ACHN (cell line): ENCODE results near the gene ATAD3A.
A peak's percentile ranks its signal among the peaks of the same experiment; 100 is the strongest.
"Not testable (repeated sequence)": the region's sequence is repeated elsewhere in the genome, so short reads cannot be mapped to it uniquely, and the experiment has no call there.

Experiments
- DNase-seq: peaks from one replicate; pipeline ENCODE4 v3.0.0-alpha.2; 2015
- in situ Hi-C: cut with HindIII; loops from 2 replicates; pipeline ENCODE4 v1.10.0; 2017; ENCODE audit warnings: low sequenced_read_pairs, low pct_ligation_motif_present, low pct_unique_long_range_greater_than_20kb

ATAD3A gene

DNA sequence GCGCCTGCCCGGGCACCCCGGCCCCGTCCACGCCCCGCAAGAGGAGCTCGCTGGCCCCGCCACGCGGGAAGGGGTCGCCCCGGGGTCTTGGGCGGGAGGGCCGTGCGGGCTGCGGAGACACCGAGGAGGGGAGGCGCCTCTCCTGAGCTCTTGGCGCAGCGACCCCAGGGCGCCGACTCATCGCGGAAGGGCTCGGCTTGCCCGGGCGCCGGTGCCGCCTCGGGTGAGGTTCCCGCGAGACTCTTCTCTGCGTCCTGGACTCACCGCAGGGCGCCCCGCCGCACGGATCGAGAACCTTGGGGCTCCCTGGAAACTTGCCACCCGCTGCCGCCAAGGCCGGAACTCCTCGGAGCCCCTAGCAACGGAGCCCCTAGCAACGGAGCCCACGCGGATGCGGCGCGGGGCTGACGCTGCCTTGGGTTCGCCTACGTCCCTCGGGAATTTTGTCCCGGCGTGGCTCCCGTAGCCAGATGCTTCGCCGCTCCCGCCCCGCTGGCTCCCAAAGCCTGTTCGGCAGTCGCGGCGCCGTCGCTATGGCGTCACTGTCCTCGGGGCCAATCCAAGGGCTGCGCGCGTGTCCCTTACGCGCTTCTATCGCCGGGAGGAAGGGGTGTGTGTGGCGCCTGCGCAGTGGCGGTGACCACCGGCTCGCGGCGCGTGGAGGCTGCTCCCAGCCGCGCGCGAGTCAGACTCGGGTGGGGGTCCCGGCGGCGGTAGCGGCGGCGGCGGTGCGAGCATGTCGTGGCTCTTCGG lies at the start of gene ATAD3A:
Gene ATAD3A (plus strand): TSS at position 630 of the 753 bp plus-strand sequence. CDS start 107 bp downstream, at position 737.
- in situ Hi-C loops, result no loop called here
- peak; percentile 95 for DNase-seq

DNA sequence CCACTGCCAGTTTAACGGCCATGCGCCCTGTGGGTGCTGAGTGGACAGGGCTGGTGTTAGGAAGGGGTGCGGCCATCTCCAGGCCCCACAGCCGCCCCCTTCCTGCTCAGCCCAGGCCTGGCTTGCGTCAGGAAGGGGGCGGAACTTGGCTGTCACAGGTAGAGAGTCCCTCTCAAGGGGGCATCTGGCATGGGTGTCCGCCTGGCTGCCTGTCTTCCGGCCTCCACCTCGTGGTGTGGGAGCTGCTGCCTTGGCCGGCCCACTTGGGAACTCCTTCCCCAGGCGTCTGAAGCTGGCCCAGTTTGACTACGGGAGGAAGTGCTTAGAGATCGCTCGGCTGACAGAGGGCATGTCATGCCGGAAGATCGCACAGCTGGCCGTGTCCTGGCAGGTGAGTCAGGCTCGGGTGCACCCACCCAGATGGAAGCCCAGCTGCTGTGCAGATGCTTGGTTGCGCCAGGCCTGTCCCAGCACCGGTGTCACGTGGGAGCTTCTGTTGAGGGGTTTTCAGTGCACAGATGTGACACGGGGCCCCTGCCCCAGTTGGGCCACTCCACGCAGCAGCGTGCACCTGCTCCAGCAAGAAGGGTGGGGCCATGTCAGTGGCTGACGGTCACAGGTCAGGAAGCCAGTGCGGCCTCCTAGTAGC lies 49.5 kb upstream of the ATAD3A start:
- in situ Hi-C loops, result no loop called here
- no peak for DNase-seq

DNA sequence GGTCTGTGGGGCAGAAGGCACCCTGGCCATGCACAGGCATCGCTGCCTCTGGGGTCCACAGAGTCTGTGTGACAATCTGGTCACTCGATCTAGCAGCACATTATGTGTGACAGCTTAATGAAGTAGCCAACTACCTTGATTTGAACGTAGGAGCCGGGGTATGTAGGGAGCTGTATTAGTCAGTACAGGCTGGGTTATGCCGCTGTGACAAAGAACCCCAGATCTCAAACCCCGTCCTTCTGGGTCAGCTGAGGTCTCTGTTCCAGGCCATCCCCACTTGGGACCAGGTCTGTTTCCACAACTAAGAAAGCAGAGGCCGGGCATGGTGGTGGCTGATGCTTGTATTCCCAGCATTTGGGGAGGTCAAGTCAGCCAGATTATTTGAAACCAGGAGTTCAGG lies 48.6 kb upstream of the ATAD3A start:
- no peak for DNase-seq
- in situ Hi-C loops, result no loop called here

DNA sequence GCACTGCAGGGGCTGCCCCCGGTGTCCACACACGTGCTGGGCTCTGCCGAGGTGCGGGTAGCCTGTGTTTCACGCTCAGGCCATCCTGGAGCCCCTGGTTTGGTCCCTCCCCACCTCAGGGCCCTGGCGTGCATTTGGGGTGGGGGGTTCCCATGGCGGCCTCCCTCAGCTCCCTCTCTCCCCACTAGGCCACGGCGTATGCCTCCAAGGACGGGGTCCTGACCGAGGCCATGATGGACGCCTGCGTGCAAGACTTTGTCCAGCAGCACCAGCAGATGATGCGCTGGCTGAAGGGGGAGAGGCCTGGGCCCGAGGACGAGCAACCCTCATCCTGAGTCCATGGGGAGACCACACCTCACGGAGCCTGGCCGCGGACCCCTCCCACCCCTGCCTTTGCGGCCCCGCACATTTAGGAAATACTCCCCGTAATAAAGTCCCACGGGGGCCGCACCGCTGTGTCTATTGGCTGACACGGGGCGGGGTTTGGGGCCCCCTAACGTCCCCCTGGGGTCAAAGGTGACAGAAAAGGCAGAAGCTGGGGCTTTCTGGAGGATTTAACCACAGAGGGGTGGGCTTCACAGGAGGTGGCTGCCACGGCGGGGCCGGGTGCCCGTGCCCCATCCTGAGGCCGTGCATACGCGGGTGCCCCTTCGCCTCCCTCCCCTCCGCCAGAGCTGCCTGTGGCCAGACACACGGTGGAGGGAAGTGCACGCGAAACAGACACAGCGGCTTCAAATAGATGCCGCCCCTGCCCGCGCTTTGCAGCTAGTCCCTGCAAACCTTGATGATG lies 43.6 kb upstream of the ATAD3A start:
- in situ Hi-C loops, DNase-seq: not testable (repeated sequence)

DNA sequence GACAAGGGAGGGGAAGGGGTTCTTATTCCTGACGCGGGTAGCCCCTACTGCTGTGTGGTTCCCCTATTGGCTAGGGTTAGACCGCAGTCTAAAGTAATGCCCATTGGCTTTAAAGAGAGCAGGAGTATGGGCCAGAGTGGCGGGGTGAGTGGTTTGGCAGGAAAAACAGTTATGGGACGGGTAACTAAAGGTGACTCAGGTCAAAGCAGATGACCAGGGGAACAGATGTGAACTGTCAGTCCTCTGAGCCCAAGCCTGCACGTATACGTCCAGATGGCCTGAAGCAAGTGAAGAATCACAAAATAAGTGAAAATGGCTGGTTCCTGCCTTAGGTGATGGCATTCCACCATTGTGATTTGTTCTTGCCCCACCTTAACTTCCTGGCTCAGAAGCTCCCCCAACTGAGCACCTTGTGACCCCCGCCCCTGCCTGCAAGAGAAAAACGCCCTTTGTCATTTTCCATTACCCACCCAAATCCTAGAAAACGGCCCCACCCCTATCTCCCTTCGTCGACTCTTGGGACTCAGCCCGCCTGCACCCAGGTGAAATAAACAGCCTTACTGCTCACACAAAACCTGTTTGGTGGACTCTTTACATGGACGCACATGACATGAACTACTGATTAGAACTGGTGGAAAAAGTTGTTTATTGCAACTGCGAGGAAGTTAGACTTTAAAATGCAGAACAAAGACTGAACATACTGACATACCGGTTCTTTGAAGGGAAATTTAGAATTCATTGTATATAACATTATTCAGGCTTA lies 41.2 kb upstream of the ATAD3A start:
- DNase-seq, result peak; percentile 10
- in situ Hi-C loops, result no loop called here

DNA sequence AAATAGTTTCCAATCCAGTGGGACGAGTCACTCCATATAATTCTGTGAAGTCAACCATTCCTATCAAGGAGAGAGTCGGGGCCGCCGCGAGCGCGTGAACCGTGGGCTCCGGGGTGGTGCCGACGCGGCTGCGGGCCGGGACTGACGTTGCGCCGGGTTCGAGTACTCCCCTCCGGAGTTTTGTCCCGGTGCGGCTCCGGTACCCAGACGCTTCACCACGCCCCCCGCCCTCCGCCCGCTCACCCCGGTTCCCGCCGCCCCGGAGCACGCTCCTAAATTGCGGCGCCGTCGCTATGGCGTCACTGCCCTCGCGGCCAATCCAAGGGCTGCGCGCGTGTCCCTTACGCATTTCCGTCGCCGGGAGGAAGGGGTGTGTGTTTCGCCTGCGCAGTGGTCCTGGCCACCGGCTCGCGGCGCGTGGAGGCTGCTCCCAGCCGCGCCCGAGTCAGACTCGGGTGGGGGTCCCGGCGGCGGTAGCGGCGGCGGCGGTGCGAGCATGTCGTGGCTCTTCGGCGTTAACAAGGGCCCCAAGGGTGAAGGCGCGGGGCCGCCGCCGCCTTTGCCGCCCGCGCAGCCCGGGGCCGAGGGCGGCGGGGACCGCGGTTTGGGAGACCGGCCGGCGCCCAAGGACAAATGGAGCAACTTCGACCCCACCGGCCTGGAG lies 40.4 kb upstream of the ATAD3A start, which contains the start of gene ATAD3B:
Gene ATAD3B (plus strand): TSS at position 377 of the 664 bp plus-strand sequence. CDS start 120 bp downstream, at position 497.
- in situ Hi-C loops, result no loop called here
- DNase-seq, result peak; percentile 91

DNA sequence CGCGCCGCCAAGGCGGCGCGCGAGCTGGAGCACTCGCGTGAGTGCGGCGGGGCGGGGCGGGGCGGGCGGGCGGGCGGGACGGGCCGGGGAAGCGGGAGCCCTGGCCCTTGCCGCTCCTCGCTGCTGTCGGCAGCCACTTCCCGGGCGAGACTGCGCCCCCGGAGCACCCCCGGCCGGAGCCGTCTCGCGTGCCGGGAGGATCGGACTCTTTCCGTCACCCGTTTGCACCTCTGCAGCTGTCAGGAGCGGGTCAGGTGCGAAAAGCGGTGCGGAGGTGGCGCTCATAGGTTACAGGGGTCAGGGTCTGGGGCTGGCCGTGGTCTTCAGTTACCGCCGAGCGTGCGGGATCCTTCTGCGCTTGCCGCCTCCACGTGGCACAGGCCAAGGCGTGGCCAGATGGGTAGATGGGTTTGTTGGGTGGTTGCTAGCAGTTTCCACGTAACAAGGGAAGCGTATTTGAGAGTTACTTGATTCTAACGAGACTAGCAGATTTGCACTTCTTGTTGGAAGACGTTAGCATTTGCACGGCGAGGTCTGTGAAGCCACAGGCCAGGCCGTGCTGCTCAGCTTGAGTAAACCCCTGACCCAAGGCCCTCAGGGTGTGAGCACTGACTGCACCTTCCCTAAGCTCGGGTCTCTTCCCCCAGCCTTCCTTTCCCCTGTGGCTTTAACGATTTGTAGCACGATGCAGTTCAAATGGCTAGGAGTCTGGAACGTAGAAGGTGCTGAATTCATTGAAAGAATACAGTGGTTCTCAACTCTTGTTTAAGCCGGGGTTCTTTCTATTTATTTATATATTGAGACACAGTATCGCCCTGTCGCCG lies 39.7 kb upstream of the ATAD3A start:
- in situ Hi-C loops, DNase-seq: not testable (repeated sequence)

DNA sequence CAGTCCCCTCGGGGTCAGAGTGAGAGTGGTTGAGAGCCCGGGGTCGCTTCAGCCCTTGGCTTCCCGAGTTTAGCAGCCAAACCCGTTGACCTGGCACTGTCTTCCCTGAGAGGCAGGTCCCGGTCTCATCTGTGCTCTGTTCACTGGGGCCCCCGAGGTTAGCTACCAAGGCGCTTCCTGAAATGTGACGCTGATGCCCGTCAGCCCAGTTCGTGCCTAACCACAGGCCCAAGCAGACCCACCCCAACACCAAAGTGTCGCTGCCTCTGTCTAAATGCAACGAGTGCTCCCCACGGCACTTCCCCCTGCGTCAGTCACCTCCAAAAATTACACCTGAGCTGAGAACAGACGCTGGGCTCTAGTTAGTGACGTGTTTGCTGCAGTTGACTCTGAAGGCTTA lies 36.0 kb upstream of the ATAD3A start:
- DNase-seq, in situ Hi-C loops: not testable (repeated sequence)

DNA sequence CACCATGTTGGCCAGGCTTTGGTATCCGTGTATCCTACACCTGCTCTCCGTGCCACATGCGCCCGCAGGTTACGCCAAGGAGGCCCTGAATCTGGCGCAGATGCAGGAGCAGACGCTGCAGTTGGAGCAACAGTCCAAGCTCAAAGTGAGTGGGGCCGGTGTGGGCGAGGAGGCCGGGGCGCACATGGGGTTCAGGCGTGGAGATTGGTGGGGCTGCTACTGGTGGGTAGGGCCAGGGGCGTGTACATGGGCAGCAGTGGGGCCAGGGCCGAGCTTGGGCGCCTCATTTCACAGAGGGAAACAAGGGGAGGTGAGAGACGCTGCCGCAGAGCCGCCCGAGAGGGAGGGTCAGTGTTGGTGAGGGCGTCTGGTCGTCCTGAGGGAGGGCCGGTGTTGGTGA lies 34.8 kb upstream of the ATAD3A start:
- in situ Hi-C loops, result no loop called here
- no peak for DNase-seq

DNA sequence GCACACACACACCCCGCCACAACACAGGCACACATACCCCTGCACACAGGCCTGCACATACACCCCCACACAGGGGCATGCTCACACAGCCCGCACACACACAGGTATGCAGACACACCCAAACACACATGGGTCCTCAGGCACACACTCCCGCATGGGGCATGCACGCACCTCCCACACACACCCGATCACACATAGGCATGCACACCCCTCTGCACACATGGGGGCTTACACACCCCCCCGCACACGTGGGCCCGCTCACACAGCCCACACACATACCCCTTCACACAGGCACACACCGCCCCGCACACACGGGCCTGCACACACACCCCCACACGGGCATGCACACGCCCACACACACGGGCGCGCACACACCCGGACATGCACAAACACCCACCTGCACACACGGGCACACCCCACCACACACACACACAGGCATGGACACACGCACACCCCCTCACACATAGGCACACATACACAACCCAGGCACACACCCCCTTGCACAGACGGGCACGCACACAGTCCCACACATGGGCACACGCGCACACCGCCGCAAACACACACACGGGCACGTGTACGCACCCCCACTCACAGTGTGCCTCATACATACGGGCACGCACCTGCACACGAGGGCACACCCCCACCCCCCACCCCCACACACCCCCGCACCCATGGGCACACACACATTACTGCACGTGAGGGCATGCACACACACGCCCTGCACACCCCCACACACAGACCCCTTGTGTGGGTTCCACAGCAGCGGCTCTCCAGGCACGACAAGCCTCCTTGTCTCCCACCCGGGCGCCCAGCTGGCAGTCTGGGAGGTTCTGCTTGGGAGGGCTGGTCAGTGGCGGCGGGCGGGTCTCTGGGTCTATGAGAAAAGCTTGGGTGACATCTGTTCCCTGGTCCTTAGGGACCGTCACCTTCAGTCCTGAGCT lies 32.1 kb upstream of the ATAD3A start:
- no peak for DNase-seq
- in situ Hi-C loops, result no loop called here

DNA sequence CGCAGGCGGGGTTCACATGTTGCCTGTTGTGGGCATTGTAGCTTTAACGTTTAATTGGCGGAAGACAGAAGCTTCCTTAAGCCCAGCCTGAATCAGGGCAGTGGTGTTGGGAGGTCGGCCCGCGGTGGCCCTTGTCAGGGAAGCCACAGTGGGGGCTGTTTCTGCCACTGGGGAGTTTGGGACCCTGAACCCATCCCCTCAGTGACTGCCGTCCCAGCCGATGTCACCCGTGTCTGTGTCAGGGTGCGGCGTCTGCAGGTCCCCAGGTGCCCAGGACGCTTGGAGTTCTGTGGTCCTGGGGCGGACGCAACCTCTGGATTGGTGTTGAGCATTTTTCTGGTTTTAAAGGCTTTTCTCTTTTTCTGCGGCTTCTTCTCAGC lies 31.5 kb upstream of the ATAD3A start:
- in situ Hi-C loops, result not testable (repeated sequence)

DNA sequence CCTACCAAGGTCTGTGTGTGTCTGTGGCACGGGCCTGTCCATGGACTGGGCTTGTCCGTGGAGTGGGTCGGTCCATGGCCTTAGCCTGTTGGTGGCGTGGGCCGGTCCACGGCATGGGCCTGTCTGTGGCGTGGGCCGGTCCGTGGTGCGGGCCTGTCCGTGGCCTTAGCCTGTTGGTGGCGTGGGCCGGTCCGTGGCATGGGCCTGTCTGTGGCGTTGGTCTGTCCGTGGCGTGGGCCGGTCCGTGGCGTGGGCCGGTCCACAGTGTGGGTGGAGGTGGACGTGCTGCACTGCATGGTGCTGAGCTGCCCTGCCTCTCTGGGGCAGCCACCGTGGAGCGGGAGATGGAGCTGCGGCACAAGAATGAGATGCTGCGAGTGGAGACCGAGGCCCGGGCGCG lies 30.2 kb upstream of the ATAD3A start:
- DNase-seq, in situ Hi-C loops: not testable (repeated sequence)

More for the DNA sequence above, 31.5 kb upstream of the ATAD3A start:
- not testable (repeated sequence) for DNase-seq

DNA sequence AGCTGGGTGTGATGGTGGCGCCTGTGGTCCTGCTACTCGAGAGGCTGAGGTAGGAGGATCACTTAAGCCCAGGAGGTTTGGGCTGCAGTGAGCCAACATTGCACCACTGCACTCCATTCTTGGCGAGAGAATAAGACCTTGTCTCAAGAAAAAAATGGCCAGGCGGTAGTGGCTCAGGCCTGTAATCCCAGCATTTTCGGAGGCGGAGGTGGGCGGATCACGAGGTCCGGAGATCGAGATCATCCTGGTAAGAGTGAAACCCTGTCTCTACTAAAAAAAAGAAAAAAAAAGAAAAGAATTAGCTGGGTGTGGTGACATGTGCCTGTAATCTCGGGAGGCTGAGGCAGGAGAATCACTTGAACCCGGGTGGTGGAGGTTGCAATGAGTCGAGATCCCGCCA lies 29.1 kb upstream of the ATAD3A start:
- in situ Hi-C loops, result no loop called here

DNA sequence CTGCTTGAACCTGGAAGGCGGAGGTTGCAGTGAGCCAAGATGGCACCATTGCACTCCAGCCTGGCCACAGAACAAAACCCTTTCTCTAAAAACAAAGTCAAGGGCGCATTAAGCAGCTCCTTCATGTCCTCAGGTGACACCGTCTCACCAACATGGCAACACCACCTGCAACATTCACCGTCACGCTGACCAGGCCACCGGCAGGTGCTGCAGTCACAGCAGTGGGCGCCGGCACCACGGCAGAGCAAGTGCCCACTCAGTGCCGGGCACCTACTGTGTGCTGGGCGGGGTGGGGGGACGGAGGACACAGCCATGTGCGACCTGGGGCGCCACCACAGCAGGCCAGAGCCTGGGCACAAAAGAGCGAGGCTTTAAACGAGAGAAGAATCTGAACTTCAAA lies 28.2 kb upstream of the ATAD3A start:
- no peak for DNase-seq
- in situ Hi-C loops, result no loop called here

More for the DNA sequence above, 29.1 kb upstream of the ATAD3A start:
- no peak for DNase-seq

DNA sequence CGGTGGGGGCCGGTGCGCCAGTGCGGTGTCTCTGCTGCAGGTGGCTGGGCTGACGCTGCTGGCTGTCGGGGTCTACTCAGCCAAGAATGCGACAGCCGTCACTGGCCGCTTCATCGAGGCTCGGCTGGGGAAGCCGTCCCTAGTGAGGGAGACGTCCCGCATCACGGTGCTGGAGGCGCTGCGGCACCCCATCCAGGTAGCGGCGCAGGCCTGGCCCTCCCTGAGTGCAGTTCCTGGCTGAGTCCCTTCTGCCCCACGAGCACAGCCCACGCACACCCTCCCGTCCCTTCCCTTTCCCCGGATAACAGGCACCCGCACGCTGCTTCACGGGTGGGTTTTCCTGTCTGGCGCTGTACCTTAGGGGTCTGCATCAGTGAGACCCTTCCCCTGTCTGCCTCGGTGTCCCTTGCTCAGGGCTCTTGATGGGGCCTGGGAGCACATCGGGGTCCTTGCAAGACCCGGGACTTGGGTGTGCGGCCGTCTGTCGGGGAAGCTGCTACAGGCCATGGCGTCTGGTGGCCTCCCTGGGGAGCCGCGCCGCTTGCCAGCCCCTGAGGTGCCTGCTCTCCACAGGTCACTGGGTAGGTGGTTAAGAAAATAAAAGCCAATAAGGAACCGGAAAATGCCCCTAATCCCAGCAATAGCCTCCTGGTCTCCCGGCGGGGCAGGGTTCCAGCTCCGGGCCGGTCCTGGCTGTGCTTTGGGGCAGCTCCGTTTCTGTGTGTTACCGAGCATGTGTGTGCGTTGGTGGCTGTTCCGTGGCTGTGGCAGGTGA lies 26.8 kb upstream of the ATAD3A start:
- in situ Hi-C loops, DNase-seq: not testable (repeated sequence)
